Right ventricle myocardium inferior (tissue), 1 donor: ENCODE results near the gene WDR6. TPM values are rescaled to one million over a fixed set of nuclear protein-coding genes. Genes with fewer than 3 reads are reported as not detected.
A peak's percentile ranks its signal among the peaks of the same experiment; 100 is the strongest.
"Not testable (repeated sequence)": the region's sequence is repeated elsewhere in the genome, so short reads cannot be mapped to it uniquely, and the experiment has no call there.

Source experiments
- ATAC-seq: fragments of 200-7000 bp; cut with Tn5 transposase; one replicate; pipeline ENCODE4 v1.9.1; 2020; ENCODE audit warnings: mild to moderate bottlenecking, moderate library complexity
- DNase-seq: peaks from one replicate; pipeline ENCODE4 v3.0.0; 2021; ENCODE audit errors: missing footprints
- intact Hi-C: fragments of 100-400 bp; cut with DNase I; formaldehyde crosslinking; loops from one replicate; pipeline ENCODE4 v1.11.0; 2022
- total RNA-seq: library from RNA; stranded (reverse); fragmentation: NEBNext Ultra II Directional; extraction: Animal tissue kit (Norgen Biotek cat#: 25700); gene quantifications from one replicate; pipeline ENCODE4 v1.2.1, GENCODE V29; 2021
- donor health status: DM: no; HTN: yes; CAD: no; lungs with severe emphysema.

WDR6 gene
- total RNA-seq, 1 donor from 2014 or later: 83.3 TPM

DNA sequence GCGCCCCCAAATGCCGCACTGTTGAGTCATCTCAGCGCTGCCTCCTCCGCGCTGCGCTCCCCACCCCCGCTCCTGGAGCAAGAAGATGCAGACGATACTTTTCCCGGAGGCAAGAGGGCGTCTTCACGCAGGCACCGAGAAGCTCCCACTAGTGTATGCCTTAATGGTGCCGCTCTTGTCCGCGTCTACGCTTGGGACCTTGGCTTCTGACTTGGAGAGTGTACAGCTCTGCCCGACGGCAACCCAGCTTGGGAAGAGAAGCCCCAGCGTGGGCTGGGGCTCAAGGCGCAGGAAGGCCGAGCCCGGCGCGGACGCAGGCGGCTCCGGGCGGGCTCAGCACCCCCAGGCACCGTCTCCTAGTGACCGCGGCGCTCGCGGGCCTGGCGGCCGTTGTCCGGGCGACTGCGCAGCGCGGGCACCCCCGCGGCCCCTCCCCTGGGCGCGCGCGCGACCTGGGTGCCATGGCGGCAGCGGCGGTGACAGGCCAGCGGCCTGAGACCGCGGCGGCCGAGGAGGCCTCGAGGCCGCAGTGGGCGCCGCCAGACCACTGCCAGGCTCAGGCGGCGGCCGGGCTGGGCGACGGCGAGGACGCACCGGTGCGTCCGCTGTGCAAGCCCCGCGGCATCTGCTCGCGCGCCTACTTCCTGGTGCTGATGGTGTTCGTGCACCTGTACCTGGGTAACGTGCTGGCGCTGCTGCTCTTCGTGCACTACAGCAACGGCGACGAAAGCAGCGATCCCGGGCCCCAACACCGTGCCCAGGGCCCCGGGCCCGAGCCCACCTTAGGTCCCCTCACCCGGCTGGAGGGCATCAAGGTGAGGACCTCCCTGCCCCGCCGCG lies 17.2 kb upstream of the WDR6 start, which contains the start of gene P4HTM:
Gene P4HTM, plus strand, starts transcription at position 446 of the 840 bp plus-strand sequence. Its CDS starts 16 bp downstream, at position 462.
- ATAC-seq: peak; percentile 90
- intact Hi-C loops: loop anchor here (5.0 kb wide), 1 partner anchor 457 kb away; no protein-coding TSS in a partner anchor
- DNase-seq: peak; percentile 93

- intact Hi-C loops: no loop called here
- ATAC-seq (no peak), DNase-seq (no peak)
Measured at GRCh38 chr3:48990636-48991469, 16.3 kb upstream of the WDR6 start.

GRCh38 chr3:48991851-48992545 lies 15.2 kb upstream of the WDR6 start:
- DNase-seq (no peak), ATAC-seq (no peak)
- intact Hi-C loops: no loop called here

GRCh38 chr3:48993834-48994233 lies 13.4 kb upstream of the WDR6 start:
- ATAC-seq (no peak), DNase-seq (no peak)
- intact Hi-C loops: no loop called here

- no peak for DNase-seq
- ATAC-seq: no peak
- intact Hi-C loops: no loop called here
Measured at GRCh38 chr3:48996640-48997039, 10.6 kb upstream of the WDR6 start.

DNA sequence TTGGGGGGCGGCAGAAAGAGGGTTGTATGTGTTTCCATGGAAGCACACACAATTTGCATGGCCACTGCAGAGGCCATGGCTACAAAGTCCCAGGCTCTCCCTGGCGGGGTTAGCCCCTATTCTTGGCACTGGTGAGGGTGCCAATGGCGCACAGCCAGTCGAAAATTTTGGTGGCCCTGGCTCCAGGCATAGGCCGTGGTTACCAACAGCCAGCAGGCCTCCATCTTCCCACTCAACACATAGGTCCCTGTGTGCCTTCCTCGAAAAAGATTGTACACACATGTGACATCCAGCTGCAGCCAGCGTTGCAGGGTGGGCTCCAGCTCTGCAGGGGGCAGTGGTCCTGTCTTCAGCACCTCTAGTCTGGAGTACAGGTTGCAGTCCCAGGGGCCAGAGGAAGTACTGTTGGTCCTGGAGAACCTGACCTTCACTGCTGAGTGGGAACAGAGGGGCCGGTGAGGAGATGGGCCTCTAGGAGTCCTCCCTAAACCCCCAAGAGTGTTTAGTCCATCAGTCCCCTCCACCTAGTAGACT lies 10.0 kb upstream of the WDR6 start:
- intact Hi-C loops: no loop called here
- ATAC-seq: no peak
- no peak for DNase-seq

DNA sequence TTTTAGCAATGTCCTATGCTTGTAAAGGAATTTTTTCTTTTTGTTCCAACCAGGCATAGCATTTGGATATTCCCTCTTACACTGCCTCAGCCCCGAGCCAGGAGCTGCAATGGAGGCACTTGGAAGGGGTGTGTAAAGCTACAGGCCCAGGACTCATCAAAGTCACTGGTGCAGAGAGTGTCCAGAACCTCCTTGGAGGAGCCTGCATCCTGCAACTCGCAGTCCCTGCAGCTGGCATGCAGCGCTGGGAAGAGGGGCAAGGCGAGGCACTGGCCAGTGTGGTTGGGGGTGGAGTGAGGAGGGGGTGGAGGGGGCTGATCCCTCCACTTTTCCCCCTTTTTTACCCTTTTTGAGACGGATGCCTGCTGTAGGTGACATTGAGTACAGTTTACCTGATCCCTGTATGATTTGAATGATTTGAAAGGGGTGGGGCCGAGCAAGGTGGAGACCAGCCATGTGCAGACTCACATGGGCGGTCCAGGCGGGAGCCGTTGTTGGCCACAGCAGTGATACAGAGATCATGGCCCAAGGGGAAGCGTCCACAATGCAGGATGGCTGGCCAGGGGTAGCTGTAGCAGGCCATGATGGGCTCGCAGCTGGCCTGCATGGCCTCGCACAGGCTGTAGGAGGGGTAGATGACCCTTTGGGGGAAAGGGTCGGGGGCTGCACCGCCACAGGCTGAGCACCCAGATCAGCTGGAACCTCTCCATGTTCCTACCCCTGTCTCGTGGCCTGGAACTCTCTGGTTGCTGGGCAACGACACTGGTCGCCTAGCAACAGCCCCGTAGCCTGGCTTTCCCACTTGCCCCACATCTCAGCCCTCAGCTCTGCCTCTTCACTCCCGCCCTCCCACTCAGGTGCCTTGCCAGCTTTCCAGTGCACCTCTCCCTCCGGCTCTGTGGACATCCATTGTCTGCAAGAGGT lies 9.2 kb upstream of the WDR6 start:
- DNase-seq (peak; percentile 63), ATAC-seq (no peak)
- intact Hi-C loops: no loop called here

DNA sequence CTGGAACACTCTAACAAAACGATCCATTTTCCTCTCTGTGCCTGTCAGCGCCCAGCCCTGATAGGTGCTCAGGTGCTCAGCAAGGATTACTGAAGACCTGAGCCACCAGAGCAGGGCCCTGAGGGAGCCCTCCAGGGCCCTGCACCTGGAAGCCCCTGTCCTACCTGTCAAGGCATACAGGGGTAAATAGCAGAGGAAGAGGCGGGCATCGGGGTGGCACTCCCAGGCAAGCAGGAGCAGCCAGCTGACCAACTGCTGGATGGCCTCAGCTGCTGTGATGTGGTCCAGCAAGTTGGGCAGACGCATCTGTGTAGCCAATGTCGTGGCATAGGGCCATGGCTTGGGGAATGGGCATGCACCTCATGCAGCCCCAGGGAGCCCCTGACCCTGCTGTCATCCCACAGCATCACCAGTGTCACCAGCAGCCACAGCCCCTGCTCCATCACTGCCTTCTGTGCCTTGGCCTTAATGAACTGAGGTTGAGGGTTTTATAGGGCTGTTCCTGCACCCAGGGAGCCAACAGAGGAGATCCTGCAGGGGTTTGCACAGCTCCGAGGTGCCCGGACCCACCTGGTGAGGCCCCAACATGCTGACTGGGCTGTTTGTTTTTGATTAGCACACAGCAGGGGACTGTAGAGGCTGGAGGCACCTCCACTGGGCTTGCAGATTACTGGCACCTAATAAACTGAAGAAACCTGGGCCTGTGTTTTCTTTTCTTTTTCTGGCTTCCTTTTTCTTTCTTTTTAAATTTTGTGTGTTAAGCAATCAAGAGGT lies 7.9 kb upstream of the WDR6 start:
- intact Hi-C loops: no loop called here
- no peak for ATAC-seq

DNA sequence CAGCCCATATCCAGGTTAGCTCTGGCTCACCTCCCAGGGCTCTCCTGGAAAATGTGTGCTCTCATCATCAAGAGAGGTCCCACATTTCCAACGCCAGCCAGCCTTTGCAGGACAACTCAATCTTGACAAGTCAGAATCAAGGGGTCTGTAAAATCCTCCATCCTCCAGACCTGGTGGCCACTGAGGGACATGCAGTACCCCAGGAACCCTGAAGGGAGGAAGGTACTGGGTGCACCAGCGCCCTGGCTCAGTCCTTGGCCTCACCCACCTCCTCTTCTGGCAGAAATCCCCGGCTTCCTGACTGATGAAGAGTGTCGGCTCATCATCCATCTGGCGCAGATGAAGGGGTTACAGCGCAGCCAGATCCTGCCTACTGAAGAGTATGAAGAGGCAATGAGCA lies 6.0 kb upstream of the WDR6 start:
- no peak for ATAC-seq
- intact Hi-C loops: no loop called here

More for the DNA sequence above, 7.9 kb upstream of the WDR6 start:
- no peak for DNase-seq

GRCh38 chr3:49004352-49005302 lies 2.6 kb upstream of the WDR6 start:
- intact Hi-C loops: no loop called here
- peak; percentile 69 for DNase-seq
- ATAC-seq: no peak

More for the DNA sequence above, 6.0 kb upstream of the WDR6 start:
- peak; percentile 17 for DNase-seq

DNA sequence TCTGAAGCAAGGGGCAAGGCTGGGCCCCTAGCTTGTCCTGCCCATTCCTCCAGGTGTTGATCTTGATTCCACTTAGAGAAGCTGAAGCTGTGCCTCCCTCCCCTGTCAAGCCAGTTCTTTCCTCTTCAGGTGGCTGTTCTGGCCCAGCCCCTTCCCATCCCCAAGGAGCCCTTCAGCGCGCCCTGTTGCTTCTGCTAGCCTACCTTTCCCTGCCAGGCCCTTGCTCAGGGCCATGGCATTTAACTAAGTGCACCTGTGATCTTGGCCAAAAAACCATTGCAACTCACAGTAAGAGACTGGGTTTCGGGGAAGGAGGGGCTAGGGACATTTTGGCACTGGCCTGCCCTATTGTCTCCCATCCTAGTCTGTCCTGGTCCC lies 1.9 kb upstream of the WDR6 start:
- intact Hi-C loops: no loop called here
- ATAC-seq (no peak), DNase-seq (no peak)

DNA sequence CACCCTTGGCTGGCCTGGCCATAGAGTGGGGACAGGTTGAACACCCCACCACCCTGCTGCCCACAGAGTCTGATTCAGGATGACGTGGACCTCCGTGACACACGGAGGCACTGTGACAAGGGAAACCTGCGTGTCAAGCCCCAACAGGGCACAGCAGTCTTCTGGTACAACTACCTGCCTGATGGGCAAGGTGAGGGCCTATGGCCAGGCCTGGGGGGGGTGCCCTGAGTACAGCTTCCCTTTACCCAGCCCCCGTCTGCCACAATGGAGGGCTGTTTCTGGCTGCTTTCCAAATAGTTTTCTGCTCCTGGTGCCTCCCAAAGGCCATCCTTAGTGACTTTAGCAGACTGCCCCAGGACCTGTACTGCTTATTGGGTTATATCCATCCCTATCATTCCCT lies 1.2 kb upstream of the WDR6 start:
- DNase-seq (no peak), ATAC-seq (no peak)
- intact Hi-C loops: no loop called here

DNA sequence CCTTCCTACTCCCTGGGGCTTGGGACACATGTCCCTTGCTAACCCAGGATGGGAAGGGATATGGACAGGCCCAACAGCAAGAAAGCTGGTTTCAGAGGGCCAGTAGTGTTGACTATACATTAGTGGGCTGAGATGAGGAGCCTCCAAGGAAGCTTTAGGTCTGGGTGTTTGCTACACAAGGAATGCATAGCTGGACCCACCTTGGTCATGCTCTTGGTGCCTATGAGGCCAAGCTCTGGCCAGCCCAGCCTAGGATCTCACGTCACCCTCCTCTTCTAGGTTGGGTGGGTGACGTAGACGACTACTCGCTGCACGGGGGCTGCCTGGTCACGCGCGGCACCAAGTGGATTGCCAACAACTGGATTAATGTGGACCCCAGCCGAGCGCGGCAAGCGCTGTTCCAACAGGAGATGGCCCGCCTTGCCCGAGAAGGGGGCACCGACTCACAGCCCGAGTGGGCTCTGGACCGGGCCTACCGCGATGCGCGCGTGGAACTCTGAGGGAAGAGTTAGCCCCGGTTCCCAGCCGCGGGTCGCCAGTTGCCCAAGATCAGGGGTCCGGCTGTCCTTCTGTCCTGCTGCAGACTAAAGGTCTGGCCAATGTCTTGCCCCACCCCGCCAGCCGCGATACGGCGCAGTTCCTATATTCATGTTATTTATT lies 653 bp upstream of the WDR6 start:
- ATAC-seq (no peak), DNase-seq (no peak)
- intact Hi-C loops: no loop called here

- DNase-seq (peak; percentile 94), ATAC-seq (peak; percentile 85)
- intact Hi-C loops: no loop called here
Measured at GRCh38 chr3:49007771-49008528, 759 bp downstream of the WDR6 start.

DNA sequence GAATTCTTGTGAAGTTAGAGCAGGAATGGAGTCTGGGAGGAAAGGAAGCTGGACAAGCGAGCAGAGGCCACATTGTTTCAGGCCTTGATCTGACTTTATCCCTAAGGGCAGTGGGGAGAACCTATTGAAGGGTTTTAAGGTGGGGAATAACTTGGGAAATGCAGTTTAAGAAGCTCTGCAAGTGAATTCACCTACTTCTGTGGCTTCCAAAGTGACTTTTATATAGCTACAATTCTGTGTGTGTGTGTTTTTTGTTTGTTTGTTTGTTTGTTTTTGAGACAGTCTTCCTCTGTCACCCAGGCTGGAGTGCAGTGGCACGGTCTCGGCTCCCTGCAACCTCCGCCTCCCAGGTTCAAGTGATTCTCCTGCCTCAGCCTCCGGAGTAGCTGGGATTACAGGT lies 1.4 kb downstream of the WDR6 start:
- intact Hi-C loops, DNase-seq: not testable (repeated sequence)

More for the DNA sequence above, 1.4 kb downstream of the WDR6 start:
- ATAC-seq: not testable (repeated sequence)
